Panc1 (cell line): ENCODE measurements around the gene PHF21A.

Experiments used
- POLR2AphosphoS5 ChIP-seq: IDR thresholded peaks from 2 replicates; pipeline ENCODE4 v1.6.1; 2012; ENCODE audit warnings: mild to moderate bottlenecking, low read depth, low read length, moderate library complexity
- SIN3A ChIP-seq: IDR thresholded peaks from 2 replicates; pipeline ENCODE4 v1.6.1; 2012; ENCODE audit warnings: low read depth, mild to moderate bottlenecking, low read length, moderate library complexity, borderline replicate concordance; ENCODE audit not compliant: insufficient read depth
- TF ChIP-seq, protein P1 (sequence below): fragments of 450-650 bp; IDR thresholded peaks from 2 replicates; pipeline ENCODE4 v1.5.1; 2017; ENCODE audit warnings: mild to moderate bottlenecking

- TF ChIP-seq, protein P1, sequence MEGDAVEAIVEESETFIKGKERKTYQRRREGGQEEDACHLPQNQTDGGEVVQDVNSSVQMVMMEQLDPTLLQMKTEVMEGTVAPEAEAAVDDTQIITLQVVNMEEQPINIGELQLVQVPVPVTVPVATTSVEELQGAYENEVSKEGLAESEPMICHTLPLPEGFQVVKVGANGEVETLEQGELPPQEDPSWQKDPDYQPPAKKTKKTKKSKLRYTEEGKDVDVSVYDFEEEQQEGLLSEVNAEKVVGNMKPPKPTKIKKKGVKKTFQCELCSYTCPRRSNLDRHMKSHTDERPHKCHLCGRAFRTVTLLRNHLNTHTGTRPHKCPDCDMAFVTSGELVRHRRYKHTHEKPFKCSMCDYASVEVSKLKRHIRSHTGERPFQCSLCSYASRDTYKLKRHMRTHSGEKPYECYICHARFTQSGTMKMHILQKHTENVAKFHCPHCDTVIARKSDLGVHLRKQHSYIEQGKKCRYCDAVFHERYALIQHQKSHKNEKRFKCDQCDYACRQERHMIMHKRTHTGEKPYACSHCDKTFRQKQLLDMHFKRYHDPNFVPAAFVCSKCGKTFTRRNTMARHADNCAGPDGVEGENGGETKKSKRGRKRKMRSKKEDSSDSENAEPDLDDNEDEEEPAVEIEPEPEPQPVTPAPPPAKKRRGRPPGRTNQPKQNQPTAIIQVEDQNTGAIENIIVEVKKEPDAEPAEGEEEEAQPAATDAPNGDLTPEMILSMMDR: no peak
- no peak for TF ChIP-seq POLR2AphosphoS5
- no peak for TF ChIP-seq SIN3A
Observed at GRCh38 chr11:46057489-46057888, 63.8 kb downstream of the PHF21A start.
